Measurements from ENCODE around the gene ALCAM.

DNA sequence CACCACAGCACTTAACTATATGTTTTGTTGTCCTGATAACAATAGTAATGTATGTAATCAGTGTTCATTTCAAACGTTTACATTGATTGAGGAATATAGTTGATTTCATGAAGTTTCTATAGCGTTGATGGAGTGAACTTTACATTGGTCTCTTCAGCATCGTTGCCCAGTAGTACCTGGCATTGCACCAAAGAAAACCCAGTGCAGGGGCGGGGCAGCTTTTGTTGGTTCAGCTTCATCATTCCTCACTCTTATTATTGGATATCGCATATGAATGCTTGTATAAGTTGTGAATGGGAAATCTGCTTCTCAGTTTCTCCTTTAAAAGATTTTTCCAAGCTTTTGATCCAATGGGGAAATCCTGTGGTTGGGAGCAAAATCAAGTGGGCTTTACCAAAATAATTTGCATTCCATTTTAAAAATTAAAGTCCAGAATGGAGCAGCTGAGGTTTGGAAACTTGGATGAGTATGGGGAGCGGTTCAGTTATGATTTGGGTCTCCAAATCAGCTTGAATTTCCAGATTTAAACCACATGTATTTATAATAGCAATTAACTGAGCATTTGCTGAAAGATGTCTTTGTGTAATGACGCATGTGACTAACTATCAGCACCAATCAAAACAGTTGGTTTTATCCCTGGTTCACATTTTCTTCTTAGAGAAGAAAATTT, 213.7 kb downstream of the ALCAM start:
- TF ChIP-seq, protein P1, sequence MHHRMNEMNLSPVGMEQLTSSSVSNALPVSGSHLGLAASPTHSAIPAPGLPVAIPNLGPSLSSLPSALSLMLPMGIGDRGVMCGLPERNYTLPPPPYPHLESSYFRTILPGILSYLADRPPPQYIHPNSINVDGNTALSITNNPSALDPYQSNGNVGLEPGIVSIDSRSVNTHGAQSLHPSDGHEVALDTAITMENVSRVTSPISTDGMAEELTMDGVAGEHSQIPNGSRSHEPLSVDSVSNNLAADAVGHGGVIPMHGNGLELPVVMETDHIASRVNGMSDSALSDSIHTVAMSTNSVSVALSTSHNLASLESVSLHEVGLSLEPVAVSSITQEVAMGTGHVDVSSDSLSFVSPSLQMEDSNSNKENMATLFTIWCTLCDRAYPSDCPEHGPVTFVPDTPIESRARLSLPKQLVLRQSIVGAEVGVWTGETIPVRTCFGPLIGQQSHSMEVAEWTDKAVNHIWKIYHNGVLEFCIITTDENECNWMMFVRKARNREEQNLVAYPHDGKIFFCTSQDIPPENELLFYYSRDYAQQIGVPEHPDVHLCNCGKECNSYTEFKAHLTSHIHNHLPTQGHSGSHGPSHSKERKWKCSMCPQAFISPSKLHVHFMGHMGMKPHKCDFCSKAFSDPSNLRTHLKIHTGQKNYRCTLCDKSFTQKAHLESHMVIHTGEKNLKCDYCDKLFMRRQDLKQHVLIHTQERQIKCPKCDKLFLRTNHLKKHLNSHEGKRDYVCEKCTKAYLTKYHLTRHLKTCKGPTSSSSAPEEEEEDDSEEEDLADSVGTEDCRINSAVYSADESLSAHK (tag by site-specific recombination; IDR thresholded peaks at IDR 0.05), result no peak
- TF ChIP-seq ZNF184 (tag by site-specific recombination; IDR thresholded peaks at IDR 0.05), result no peak
- TF ChIP-seq, protein P2, sequence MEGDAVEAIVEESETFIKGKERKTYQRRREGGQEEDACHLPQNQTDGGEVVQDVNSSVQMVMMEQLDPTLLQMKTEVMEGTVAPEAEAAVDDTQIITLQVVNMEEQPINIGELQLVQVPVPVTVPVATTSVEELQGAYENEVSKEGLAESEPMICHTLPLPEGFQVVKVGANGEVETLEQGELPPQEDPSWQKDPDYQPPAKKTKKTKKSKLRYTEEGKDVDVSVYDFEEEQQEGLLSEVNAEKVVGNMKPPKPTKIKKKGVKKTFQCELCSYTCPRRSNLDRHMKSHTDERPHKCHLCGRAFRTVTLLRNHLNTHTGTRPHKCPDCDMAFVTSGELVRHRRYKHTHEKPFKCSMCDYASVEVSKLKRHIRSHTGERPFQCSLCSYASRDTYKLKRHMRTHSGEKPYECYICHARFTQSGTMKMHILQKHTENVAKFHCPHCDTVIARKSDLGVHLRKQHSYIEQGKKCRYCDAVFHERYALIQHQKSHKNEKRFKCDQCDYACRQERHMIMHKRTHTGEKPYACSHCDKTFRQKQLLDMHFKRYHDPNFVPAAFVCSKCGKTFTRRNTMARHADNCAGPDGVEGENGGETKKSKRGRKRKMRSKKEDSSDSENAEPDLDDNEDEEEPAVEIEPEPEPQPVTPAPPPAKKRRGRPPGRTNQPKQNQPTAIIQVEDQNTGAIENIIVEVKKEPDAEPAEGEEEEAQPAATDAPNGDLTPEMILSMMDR (tag by site-specific recombination; IDR thresholded peaks at IDR 0.05), result no peak
- no peak for TF ChIP-seq ZNF600 (tag by site-specific recombination; IDR thresholded peaks at IDR 0.05)
- TF ChIP-seq ZNF558 (tag by site-specific recombination; IDR thresholded peaks at IDR 0.05), result no peak
- no peak for TF ChIP-seq RBAK (tag by site-specific recombination; IDR thresholded peaks at IDR 0.05)
- TF ChIP-seq, protein P3, sequence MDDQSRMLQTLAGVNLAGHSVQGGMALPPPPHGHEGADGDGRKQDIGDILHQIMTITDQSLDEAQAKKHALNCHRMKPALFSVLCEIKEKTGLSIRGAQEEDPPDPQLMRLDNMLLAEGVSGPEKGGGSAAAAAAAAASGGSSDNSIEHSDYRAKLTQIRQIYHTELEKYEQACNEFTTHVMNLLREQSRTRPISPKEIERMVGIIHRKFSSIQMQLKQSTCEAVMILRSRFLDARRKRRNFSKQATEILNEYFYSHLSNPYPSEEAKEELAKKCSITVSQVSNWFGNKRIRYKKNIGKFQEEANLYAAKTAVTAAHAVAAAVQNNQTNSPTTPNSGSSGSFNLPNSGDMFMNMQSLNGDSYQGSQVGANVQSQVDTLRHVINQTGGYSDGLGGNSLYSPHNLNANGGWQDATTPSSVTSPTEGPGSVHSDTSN (CRISPR knock-in tag; IDR thresholded peaks at IDR 0.05), result no peak
- TF ChIP-seq, protein P4, sequence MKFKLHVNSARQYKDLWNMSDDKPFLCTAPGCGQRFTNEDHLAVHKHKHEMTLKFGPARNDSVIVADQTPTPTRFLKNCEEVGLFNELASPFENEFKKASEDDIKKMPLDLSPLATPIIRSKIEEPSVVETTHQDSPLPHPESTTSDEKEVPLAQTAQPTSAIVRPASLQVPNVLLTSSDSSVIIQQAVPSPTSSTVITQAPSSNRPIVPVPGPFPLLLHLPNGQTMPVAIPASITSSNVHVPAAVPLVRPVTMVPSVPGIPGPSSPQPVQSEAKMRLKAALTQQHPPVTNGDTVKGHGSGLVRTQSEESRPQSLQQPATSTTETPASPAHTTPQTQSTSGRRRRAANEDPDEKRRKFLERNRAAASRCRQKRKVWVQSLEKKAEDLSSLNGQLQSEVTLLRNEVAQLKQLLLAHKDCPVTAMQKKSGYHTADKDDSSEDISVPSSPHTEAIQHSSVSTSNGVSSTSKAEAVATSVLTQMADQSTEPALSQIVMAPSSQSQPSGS (tag by site-specific recombination; IDR thresholded peaks at IDR 0.05; ENCODE audit: low read depth), result no peak
- no peak for TF ChIP-seq ZNF155 (tag by site-specific recombination; IDR thresholded peaks at IDR 0.05)

All from HEK293 (cell line).